B cell (primary cell): ENCODE measurements around the gene TP53TG5. TPM values are rescaled to one million over a fixed set of nuclear protein-coding genes. Genes with fewer than 3 reads are reported as not detected.

Source experiments
- ATAC-seq: fragments of 200-7000 bp; cut with Tn5 transposase; one replicate; pipeline ENCODE4 v1.10.0; 2021; ENCODE audit warnings: low read depth, mild to moderate bottlenecking, moderate number of reproducible peaks, moderate library complexity
- CTCF ChIA-PET: fragments of 350-600 bp; sonication (Branson Sonifier 250); formaldehyde crosslinking; loops from one replicate; lab custom pipeline; 2021; ENCODE audit warnings: antibody characterized with exemption, inconsistent platforms; lab: Charles Lee
- POLR2A ChIA-PET: fragments of 350-600 bp; sonication (Branson Sonifier 250); formaldehyde crosslinking; loops from one replicate; lab custom pipeline; 2021; ENCODE audit warnings: antibody characterized with exemption; lab: Charles Lee
- DNase-seq: peaks from one replicate; pipeline ENCODE4 v3.0.0; 2013
- H2AFZ ChIP-seq: 2 replicates; pipeline ENCODE4 v1.6.1; 2012; ENCODE audit warnings: mild to moderate bottlenecking, low read depth, low read length; ENCODE audit not compliant: insufficient read depth, poor library complexity, severe bottlenecking
- H3K27ac ChIP-seq, 2 donors: 1 replicate in 1 of 2; 2 replicates in 1 of 2; pipeline ENCODE4 v1.5.1; 2012 to 2013; ENCODE audit warnings: low read length in 2 of 2, mild to moderate bottlenecking in 2 of 2, moderate library complexity in 1 of 2
- H3K27me3 ChIP-seq, 4 experiments: fragments of 200-600 bp in 1 of 4; sonication (generic) in 1 of 4; replicated peaks in 1 of 4; 1 replicate in 2 of 4; 2 replicates in 2 of 4; pipeline versions ENCODE4 v1.6.1 to v1.7.0; 2013 to 2016; ENCODE audit warnings: low read length in 3 of 4, mild to moderate bottlenecking in 2 of 4, mixed read lengths in 1 of 4, moderate library complexity in 1 of 4; ENCODE audit not compliant: insufficient read depth in 4 of 4, control insufficient read depth in 3 of 4; ENCODE audit errors: control extremely low read depth in 1 of 4
- H3K36me3 ChIP-seq, 2 experiments: replicated peaks in 1 of 2; 1 replicate in 1 of 2; 2 replicates in 1 of 2; pipeline versions ENCODE4 v1.6.1 to v1.7.1; 2013; ENCODE audit warnings: low read length in 1 of 2; ENCODE audit not compliant: insufficient read depth in 2 of 2, control insufficient read depth in 1 of 2; ENCODE audit errors: control extremely low read depth in 1 of 2, extremely low read depth in 1 of 2
- H3K4me1 ChIP-seq, 2 donors: fragments of 200-600 bp in 1 of 2; sonication (generic) in 1 of 2; 1 replicate in 1 of 2; 2 replicates in 1 of 2; pipeline versions ENCODE4 v1.5.1 to v1.6.1; 2013 to 2017; ENCODE audit warnings: low read length in 2 of 2; ENCODE audit not compliant: control insufficient read depth in 2 of 2, insufficient read depth in 2 of 2
- H3K4me2 ChIP-seq: replicated peaks from 2 replicates; pipeline ENCODE3; 2012; ENCODE audit warnings: mild to moderate bottlenecking, low read depth, low read length; ENCODE audit not compliant: poor library complexity, severe bottlenecking
- H3K4me3 ChIP-seq, 5 experiments: fragments of 200-600 bp in 1 of 5; sonication (generic) in 1 of 5; 1 replicate in 3 of 5; 2 replicates in 2 of 5; pipeline versions ENCODE4 v1.5.1 to v1.7.0; 2011 to 2016; ENCODE audit warnings: low read length in 4 of 5, mild to moderate bottlenecking in 4 of 5, low read depth in 2 of 5, control low read depth in 1 of 5, moderate library complexity in 1 of 5; ENCODE audit not compliant: insufficient read depth in 1 of 5; ENCODE audit errors: control extremely low read depth in 1 of 5, extremely low read depth in 1 of 5
- H3K79me2 ChIP-seq: fragments of 200-600 bp; sonication (generic); one replicate; pipeline ENCODE4 v1.6.0; 2016; ENCODE audit warnings: low read length; ENCODE audit not compliant: control insufficient read depth, insufficient read depth
- H3K9ac ChIP-seq: fragments of 200-600 bp; sonication (generic); 2 replicates; pipeline ENCODE4 v1.6.1; 2017; ENCODE audit warnings: mild to moderate bottlenecking, low read length, moderate library complexity
- H3K9me3 ChIP-seq, 3 donors: one replicate each; pipeline versions ENCODE4 v1.6.1 to v1.7.1; 2013; ENCODE audit warnings: low read length in 2 of 3; ENCODE audit not compliant: control insufficient read depth in 2 of 3, insufficient read depth in 1 of 3; ENCODE audit errors: control extremely low read depth in 1 of 3
- H4K20me1 ChIP-seq: 2 replicates; pipeline ENCODE4 v1.6.0; 2012; ENCODE audit warnings: mild to moderate bottlenecking, low read length; ENCODE audit not compliant: insufficient read depth, control insufficient read depth, poor library complexity, severe bottlenecking
- H3K27ac Mint-ChIP-seq: one replicate; pipeline ENCODE4 v1.8.0; 2021; ENCODE audit warnings: mixed read lengths
- H3K27me3 Mint-ChIP-seq: one replicate; pipeline ENCODE4 v1.8.0; 2021; ENCODE audit warnings: mixed read lengths
- H3K4me1 Mint-ChIP-seq: one replicate; pipeline ENCODE4 v1.8.0; 2021; ENCODE audit warnings: mixed read lengths
- H3K4me3 Mint-ChIP-seq: one replicate; pipeline ENCODE4 v1.8.0; 2021; ENCODE audit warnings: mixed read lengths
- H3K9me3 Mint-ChIP-seq: one replicate; pipeline ENCODE4 v1.8.0; 2022; ENCODE audit warnings: mixed read lengths; ENCODE audit not compliant: insufficient read depth
- EZH2 ChIP-seq: IDR thresholded peaks from 2 replicates; pipeline ENCODE4 v1.6.1; 2012; ENCODE audit warnings: borderline replicate concordance, low read depth, mild to moderate bottlenecking, moderate library complexity, low read length; ENCODE audit not compliant: insufficient read depth, poor library complexity, severe bottlenecking
- WGBS: methylation state at CpG from one replicate; pipeline ENCODE4 v1.1.5; 2013; ENCODE audit warnings: missing lambda C conversion rate; ENCODE audit not compliant: insufficient coverage; 5-methylcytosine and 5-hydroxymethylcytosine counted together
- intact Hi-C: fragments of 100-400 bp; cut with micrococcal nuclease; formaldehyde crosslinking; loops from one replicate; pipeline ENCODE4 v1.10.0; 2022
- polyA plus RNA-seq: library from polyadenylated mRNA; depleted of rRNA; stranded (reverse); fragments of >200 nt; gene quantifications from 2 replicates; pipeline ENCODE4 v1.2.3, GENCODE V29; 2012
- small RNA-seq: library from RNA; depleted of rRNA; stranded (forward); fragments of <200 nt; gene quantifications from one replicate; pipeline ENCODE3, GENCODE V24; 2012; ENCODE audit warnings: low replicate concordance, low read depth; ENCODE audit not compliant: insufficient read length
- total RNA-seq, 2 donors: library from RNA; stranded (reverse); fragments of 120-200 nt in 1 of 2; gene quantifications; 1 replicate in 1 of 2; 2 replicates in 1 of 2; pipeline versions ENCODE4 v1.2.3 to v1.2.4, GENCODE V29; 2013 to 2022
- TF ChIP-seq, protein P1 (sequence below): fragments of 200-600 bp; IDR thresholded peaks from one replicate; pipeline ENCODE4 v1.8.0; 2022; ENCODE audit warnings: antibody characterized with exemption, mild to moderate bottlenecking

The TP53TG5 gene
- total and polyA plus RNA-seq, 2 donors (not counting 1 experiment from before 2014, with no cell fraction given) = not detected

GRCh38 chr20:45322952-45323383 is 55.2 kb downstream of the TP53TG5 start:
- peak; percentile 70 for DNase-seq

More at GRCh38 chr20:45322952-45323383, 55.2 kb downstream of the TP53TG5 start:
- peaks cover 23% of the 10 kb centered on the region for H3K4me1 Mint-ChIP-seq
- POLR2A ChIA-PET = interaction anchor here (2.2 kb wide), 1 partner anchor 46 kb away, joined by 12 read pairs; no protein-coding TSS in a partner anchor
- no peak overlapping the region for H3K27ac ChIP-seq
- 8% methylated on average over 4 of the region's 7 CpGs for WGBS
- H3K27ac Mint-ChIP-seq = peak overlapping the region; percentile 15
- H3K36me3 ChIP-seq = no peaks in the 10 kb centered on the region
- H2AFZ ChIP-seq = no peak overlapping the region
- TF ChIP-seq, protein P1, sequence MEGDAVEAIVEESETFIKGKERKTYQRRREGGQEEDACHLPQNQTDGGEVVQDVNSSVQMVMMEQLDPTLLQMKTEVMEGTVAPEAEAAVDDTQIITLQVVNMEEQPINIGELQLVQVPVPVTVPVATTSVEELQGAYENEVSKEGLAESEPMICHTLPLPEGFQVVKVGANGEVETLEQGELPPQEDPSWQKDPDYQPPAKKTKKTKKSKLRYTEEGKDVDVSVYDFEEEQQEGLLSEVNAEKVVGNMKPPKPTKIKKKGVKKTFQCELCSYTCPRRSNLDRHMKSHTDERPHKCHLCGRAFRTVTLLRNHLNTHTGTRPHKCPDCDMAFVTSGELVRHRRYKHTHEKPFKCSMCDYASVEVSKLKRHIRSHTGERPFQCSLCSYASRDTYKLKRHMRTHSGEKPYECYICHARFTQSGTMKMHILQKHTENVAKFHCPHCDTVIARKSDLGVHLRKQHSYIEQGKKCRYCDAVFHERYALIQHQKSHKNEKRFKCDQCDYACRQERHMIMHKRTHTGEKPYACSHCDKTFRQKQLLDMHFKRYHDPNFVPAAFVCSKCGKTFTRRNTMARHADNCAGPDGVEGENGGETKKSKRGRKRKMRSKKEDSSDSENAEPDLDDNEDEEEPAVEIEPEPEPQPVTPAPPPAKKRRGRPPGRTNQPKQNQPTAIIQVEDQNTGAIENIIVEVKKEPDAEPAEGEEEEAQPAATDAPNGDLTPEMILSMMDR = no peak
- TF ChIP-seq EZH2 = no peak
- no peak overlapping the region for H3K4me3 ChIP-seq
- no peaks in the 10 kb centered on the region for H3K27me3 Mint-ChIP-seq
- peak; percentile 23 for ATAC-seq
- peaks cover 0 to 8% (median 3%) of the 10 kb centered on the region in 3 donors for H3K9me3 ChIP-seq
- peaks cover 28 to 41% of the 10 kb centered on the region in 2 donors for H3K4me1 ChIP-seq
- no peaks in the 10 kb centered on the region for H3K9me3 Mint-ChIP-seq
- CTCF ChIA-PET = interaction anchor here (0.7 to 7.9 kb wide), 17 partner anchors 11 to 650 kb away, joined by 3 to 135 read pairs (median 4); partner anchors contain the start of gene SYS1
- H4K20me1 ChIP-seq = no peaks in the 10 kb centered on the region
- H3K4me3 Mint-ChIP-seq = no peak overlapping the region
- no peak overlapping the region for H3K9ac ChIP-seq
- intact Hi-C loops = no loop called here
- H3K79me2 ChIP-seq = no peaks in the 10 kb centered on the region
- peaks cover 0 to 3% (median 0%) of the 10 kb centered on the region in 4 experiments for H3K27me3 ChIP-seq
- no peak overlapping the region for H3K4me2 ChIP-seq

Small RNAs within 50 kb of the gene (small RNA-seq; reads per million reads assigned to genes)
- gene MIR6812 = not detected

Other genes starting within 250 kb of the TP53TG5 start
- gene PI3, start 203.4 kb downstream of the TP53TG5 start, total RNA-seq = not detected in 2 replicates
- gene PI3, start 203.4 kb downstream of the TP53TG5 start, polyA plus RNA-seq = 0.24 TPM in 1 of 2 replicates, not detected in the other
- not detected in 2 replicates for gene SEMG1, start 171.3 kb downstream of the TP53TG5 start, total RNA-seq
- gene SEMG1, start 171.3 kb downstream of the TP53TG5 start, polyA plus RNA-seq = not detected in 2 replicates
- not detected in 2 replicates for gene SEMG2, start 157.0 kb downstream of the TP53TG5 start, total RNA-seq
- gene SEMG2, start 157.0 kb downstream of the TP53TG5 start, polyA plus RNA-seq = not detected in 2 replicates
- gene SLPI, start 123.8 kb downstream of the TP53TG5 start, total RNA-seq = not detected in 2 replicates
- gene SLPI, start 123.8 kb downstream of the TP53TG5 start, polyA plus RNA-seq = not detected in 2 replicates
- gene RBPJL, start 71.5 kb downstream of the TP53TG5 start, total RNA-seq = not detected in 2 replicates
- gene RBPJL, start 71.5 kb downstream of the TP53TG5 start, polyA plus RNA-seq = not detected in 2 replicates
- gene MATN4, start 70.0 kb downstream of the TP53TG5 start, total RNA-seq = not detected in 2 replicates
- not detected in 2 replicates for gene MATN4, start 70.0 kb downstream of the TP53TG5 start, polyA plus RNA-seq
- 0.19 TPM in 1 of 2 replicates, not detected in the other for gene SDC4, start 29.9 kb downstream of the TP53TG5 start, total RNA-seq
- 0.04 and 0.20 TPM in 2 replicates for gene SDC4, start 29.9 kb downstream of the TP53TG5 start, polyA plus RNA-seq
- 57.7 and 61.4 TPM in 2 replicates for gene SYS1, start 15.2 kb downstream of the TP53TG5 start, total RNA-seq
- gene SYS1, start 15.2 kb downstream of the TP53TG5 start, polyA plus RNA-seq = 25.1 and 25.3 TPM in 2 replicates
- gene DBNDD2, start 30.0 kb upstream of the TP53TG5 start, total RNA-seq = 3.6 TPM in 2 replicates
- gene DBNDD2, start 30.0 kb upstream of the TP53TG5 start, polyA plus RNA-seq = 3.1 and 9.1 TPM in 2 replicates
- gene PIGT, start 37.8 kb upstream of the TP53TG5 start, total RNA-seq = 106 and 110 TPM in 2 replicates
- 41.5 and 51.6 TPM in 2 replicates for gene PIGT, start 37.8 kb upstream of the TP53TG5 start, polyA plus RNA-seq
- gene WFDC2, start 91.4 kb upstream of the TP53TG5 start, total RNA-seq = 1.0 TPM in 1 of 2 replicates, not detected in the other
- 0.81 TPM in 1 of 2 replicates, not detected in the other for gene WFDC2, start 91.4 kb upstream of the TP53TG5 start, polyA plus RNA-seq
- not detected in 2 replicates for gene SPINT3, start 137.3 kb upstream of the TP53TG5 start, total RNA-seq
- not detected in 2 replicates for gene SPINT3, start 137.3 kb upstream of the TP53TG5 start, polyA plus RNA-seq
- not detected in 2 replicates for gene WFDC6, start 161.2 kb upstream of the TP53TG5 start, total RNA-seq
- not detected in 2 replicates for gene WFDC6, start 161.2 kb upstream of the TP53TG5 start, polyA plus RNA-seq
- not detected in 2 replicates for gene EPPIN, start 169.1 kb upstream of the TP53TG5 start, total RNA-seq
- not detected in 2 replicates for gene EPPIN, start 169.1 kb upstream of the TP53TG5 start, polyA plus RNA-seq
- not detected in 2 replicates for gene WFDC8, start 201.0 kb upstream of the TP53TG5 start, total RNA-seq
- gene WFDC8, start 201.0 kb upstream of the TP53TG5 start, polyA plus RNA-seq = not detected in 2 replicates